ENCODE data around the gene SEMA3E.

The SEMA3E gene

GRCh38 chr7:83534488-83534887 lies 114.5 kb downstream of the SEMA3E start:
- Histone ChIP-seq H3K9ac (ENCODE audit: low read length) (no peak overlapping the region), H3K27me3 (ENCODE audit: control insufficient read depth, insufficient read depth, low read length) (no peaks in the 10 kb centered on the region), H3K4me3 (ENCODE audit: low read length) (no peak overlapping the region), H3K27ac (ENCODE audit: low read depth, low read length) (no peak overlapping the region), H3K4me1 (ENCODE audit: control insufficient read depth, insufficient read depth, low read length) (no peaks in the 10 kb centered on the region), H3K36me3 (ENCODE audit: control insufficient read depth, insufficient read depth, low read length) (no peaks in the 10 kb centered on the region)

DNA sequence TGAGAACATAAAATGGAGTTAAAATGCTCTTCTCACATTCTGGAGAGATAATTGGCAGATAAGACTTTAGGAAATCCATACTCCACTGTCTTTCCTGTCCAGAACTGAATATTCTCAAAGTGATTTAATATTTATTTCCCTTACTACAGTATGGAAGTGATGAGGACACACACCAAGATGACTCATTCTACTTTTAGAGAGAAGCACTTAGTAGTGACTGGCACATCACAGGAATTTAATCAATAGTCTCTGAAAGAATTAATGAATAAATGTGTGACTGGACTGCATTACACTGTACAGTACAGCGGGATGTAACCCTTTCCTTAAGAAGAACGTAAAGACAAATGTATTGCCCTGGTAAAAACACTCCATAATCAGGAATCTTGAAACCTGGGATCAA lies 116.7 kb downstream of the SEMA3E start:
- H3K27ac ChIP-seq (ENCODE audit: low read depth, low read length): no peak overlapping the region
- H3K36me3 ChIP-seq (ENCODE audit: control insufficient read depth, insufficient read depth, low read length): no peaks in the 10 kb centered on the region
- no peak overlapping the region for H3K4me3 ChIP-seq (ENCODE audit: low read length)
- H3K9ac ChIP-seq (ENCODE audit: low read length): no peak overlapping the region
- no peaks in the 10 kb centered on the region for H3K4me1 ChIP-seq (ENCODE audit: control insufficient read depth, insufficient read depth, low read length)
- H3K27me3 ChIP-seq (ENCODE audit: control insufficient read depth, insufficient read depth, low read length): no peaks in the 10 kb centered on the region

DNA sequence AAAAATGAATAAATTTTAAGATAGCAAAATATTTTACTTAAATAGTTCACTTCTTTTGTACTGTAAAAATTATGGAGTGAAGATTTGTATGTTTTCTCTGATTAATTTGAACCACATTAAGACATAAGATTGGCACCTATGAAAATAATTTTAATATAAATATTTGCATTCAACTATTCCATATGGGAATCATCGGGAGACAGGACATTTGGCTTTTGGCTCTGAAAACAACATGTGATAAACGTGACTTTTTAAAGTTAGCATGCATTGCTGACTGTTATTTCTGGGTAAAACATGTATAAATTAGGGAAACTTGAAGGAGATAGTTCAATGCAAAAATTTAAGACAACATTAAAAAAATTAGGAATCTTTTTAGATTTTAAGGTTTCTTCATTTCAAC lies 117.2 kb downstream of the SEMA3E start:
- Histone ChIP-seq H3K27ac (ENCODE audit: low read depth, low read length) (no peak overlapping the region), H3K36me3 (ENCODE audit: control insufficient read depth, insufficient read depth, low read length) (no peaks in the 10 kb centered on the region), H3K4me1 (ENCODE audit: control insufficient read depth, insufficient read depth, low read length) (no peaks in the 10 kb centered on the region), H3K4me3 (ENCODE audit: low read length) (no peak overlapping the region), H3K9ac (ENCODE audit: low read length) (no peak overlapping the region), H3K27me3 (ENCODE audit: control insufficient read depth, insufficient read depth, low read length) (no peaks in the 10 kb centered on the region)

- Histone ChIP-seq H3K27ac (ENCODE audit: low read depth, low read length) (no peak overlapping the region), H3K4me1 (ENCODE audit: control insufficient read depth, insufficient read depth, low read length) (no peaks in the 10 kb centered on the region), H3K27me3 (ENCODE audit: control insufficient read depth, insufficient read depth, low read length) (no peaks in the 10 kb centered on the region), H3K36me3 (ENCODE audit: control insufficient read depth, insufficient read depth, low read length) (no peaks in the 10 kb centered on the region), H3K9ac (ENCODE audit: low read length) (no peak overlapping the region), H3K4me3 (ENCODE audit: low read length) (no peak overlapping the region)
These were observed 120.0 kb downstream of the SEMA3E start for GRCh38 chr7:83528925-83529423.

DNA sequence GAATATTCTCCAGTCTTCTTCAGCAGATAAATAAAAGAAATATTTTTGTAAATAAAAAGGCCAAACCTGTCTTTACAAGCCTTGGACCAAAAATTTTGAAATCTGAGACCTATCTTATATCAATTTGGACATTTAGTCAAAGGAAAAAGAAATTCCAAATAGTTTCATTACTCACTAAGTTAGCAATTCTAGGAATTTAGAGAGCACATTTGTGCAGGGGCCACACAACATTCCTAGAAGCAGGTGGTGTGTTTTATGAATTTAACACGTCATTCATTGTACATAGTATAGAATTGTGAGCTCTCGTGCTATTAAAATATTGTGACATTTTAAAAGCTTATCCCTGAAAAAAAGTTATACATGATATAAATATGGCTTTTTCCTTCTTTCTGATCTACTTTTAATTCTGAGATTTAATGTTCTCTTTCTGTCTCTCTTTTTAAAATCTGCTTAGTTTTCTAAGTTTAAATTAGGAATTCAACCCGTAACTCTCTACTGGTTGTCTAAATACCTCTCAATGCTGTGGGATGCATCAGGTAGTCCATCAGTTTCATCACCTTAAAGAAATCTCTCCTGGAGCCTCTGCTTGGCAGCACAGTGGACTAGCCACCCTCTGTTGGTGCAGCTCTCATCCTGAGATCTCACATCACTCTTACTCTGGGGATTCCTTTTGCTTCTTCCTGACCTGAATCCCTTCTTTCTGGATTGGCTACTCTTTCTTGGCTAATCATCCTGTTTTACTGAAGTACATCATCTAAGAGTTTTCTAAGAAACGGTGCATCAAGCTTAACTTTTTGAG lies 124.5 kb downstream of the SEMA3E start:
- no peaks in the 10 kb centered on the region for H3K36me3 ChIP-seq (ENCODE audit: control insufficient read depth, insufficient read depth, low read length)
- H3K27me3 ChIP-seq (ENCODE audit: control insufficient read depth, insufficient read depth, low read length): no peaks in the 10 kb centered on the region
- no peak overlapping the region for H3K27ac ChIP-seq (ENCODE audit: low read depth, low read length)
- H3K4me3 ChIP-seq (ENCODE audit: low read length): no peak overlapping the region
- H3K4me1 ChIP-seq (ENCODE audit: control insufficient read depth, insufficient read depth, low read length): no peaks in the 10 kb centered on the region
- H3K9ac ChIP-seq (ENCODE audit: low read length): no peak overlapping the region

- no peak overlapping the region for H3K4me3 ChIP-seq (ENCODE audit: low read length)
- no peak overlapping the region for H3K27ac ChIP-seq (ENCODE audit: low read depth, low read length)
- H3K27me3 ChIP-seq (ENCODE audit: control insufficient read depth, insufficient read depth, low read length): no peaks in the 10 kb centered on the region
- no peaks in the 10 kb centered on the region for H3K4me1 ChIP-seq (ENCODE audit: control insufficient read depth, insufficient read depth, low read length)
- no peaks in the 10 kb centered on the region for H3K36me3 ChIP-seq (ENCODE audit: control insufficient read depth, insufficient read depth, low read length)
- H3K9ac ChIP-seq (ENCODE audit: low read length): no peak overlapping the region
These were observed 128.2 kb downstream of the SEMA3E start for GRCh38 chr7:83520726-83521125.

DNA sequence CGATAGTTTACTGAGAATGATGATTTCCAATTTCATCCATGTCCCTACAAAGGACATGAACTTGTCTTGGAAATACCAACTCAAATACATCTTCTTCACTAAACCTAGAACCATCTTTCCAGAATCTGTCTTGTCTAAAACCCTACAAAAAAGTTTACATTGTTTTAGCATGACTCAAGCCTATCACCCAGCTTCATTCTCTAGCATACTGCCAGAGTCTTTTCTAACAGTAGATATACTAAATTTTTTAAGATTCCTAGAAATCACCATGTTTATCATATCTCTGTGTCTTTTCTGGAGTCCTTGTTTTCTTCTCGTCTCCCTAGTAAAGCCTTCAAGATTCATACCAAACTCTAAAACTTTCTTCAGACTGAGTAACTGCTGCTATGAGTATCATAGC lies 129.7 kb downstream of the SEMA3E start:
- no peaks in the 10 kb centered on the region for H3K27me3 ChIP-seq (ENCODE audit: control insufficient read depth, insufficient read depth, low read length)
- H3K27ac ChIP-seq (ENCODE audit: low read depth, low read length): no peak overlapping the region
- H3K36me3 ChIP-seq (ENCODE audit: control insufficient read depth, insufficient read depth, low read length): no peaks in the 10 kb centered on the region
- no peaks in the 10 kb centered on the region for H3K4me1 ChIP-seq (ENCODE audit: control insufficient read depth, insufficient read depth, low read length)
- no peak overlapping the region for H3K4me3 ChIP-seq (ENCODE audit: low read length)
- no peak overlapping the region for H3K9ac ChIP-seq (ENCODE audit: low read length)

DNA sequence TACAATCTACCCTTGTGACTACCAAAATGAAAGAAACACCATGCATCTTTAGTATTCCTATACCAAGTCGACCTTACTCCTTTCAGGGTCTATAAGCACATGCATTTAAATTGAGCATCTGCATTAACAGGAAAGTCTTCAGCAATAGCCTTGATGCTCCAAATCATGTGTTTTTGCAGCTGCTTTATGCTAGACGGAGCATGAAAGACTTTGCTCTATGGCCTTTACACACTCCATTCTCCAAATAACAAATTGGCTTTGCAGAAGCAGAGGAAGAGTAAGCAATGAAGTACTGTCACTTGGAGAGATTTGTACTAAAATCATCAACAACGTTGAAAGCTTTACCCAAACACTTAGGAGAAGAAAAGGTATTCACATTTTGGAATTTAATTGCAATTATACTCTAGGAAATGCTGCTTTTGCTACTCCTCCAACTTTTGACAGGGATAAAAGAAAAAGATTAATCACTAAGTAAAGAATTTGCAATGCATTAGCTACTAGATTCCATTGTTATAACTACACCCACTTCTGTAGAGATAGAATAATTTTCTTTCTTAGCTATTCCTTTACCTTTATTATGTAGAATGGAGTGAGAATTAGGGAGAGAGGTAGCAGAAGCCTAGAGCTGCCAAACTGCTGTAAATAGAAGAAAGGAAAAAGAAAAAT lies 131.8 kb downstream of the SEMA3E start:
- Histone ChIP-seq H3K9ac (ENCODE audit: low read length) (no peak overlapping the region), H3K27me3 (ENCODE audit: control insufficient read depth, insufficient read depth, low read length) (no peaks in the 10 kb centered on the region), H3K27ac (ENCODE audit: low read depth, low read length) (no peak overlapping the region), H3K4me1 (ENCODE audit: control insufficient read depth, insufficient read depth, low read length) (no peaks in the 10 kb centered on the region), H3K4me3 (ENCODE audit: low read length) (no peak overlapping the region), H3K36me3 (ENCODE audit: control insufficient read depth, insufficient read depth, low read length) (no peaks in the 10 kb centered on the region)

GRCh38 chr7:83514977-83515376 lies 134.0 kb downstream of the SEMA3E start:
- H3K4me3 ChIP-seq (ENCODE audit: low read length): no peak overlapping the region
- no peak overlapping the region for H3K27ac ChIP-seq (ENCODE audit: low read depth, low read length)

GRCh38 chr7:83509255-83510021 lies 139.5 kb downstream of the SEMA3E start:
- Histone ChIP-seq H3K9ac (ENCODE audit: low read length) (no peak overlapping the region), H3K4me1 (ENCODE audit: control insufficient read depth, insufficient read depth, low read length) (no peaks in the 10 kb centered on the region), H3K4me3 (ENCODE audit: low read length) (no peak overlapping the region), H3K36me3 (ENCODE audit: control insufficient read depth, insufficient read depth, low read length) (no peaks in the 10 kb centered on the region), H3K27ac (ENCODE audit: low read depth, low read length) (no peak overlapping the region), H3K27me3 (ENCODE audit: control insufficient read depth, insufficient read depth, low read length) (no peaks in the 10 kb centered on the region)

More at GRCh38 chr7:83514977-83515376, 134.0 kb downstream of the SEMA3E start:
- Histone ChIP-seq H3K4me1 (ENCODE audit: control insufficient read depth, insufficient read depth, low read length) (no peaks in the 10 kb centered on the region), H3K36me3 (ENCODE audit: control insufficient read depth, insufficient read depth, low read length) (no peaks in the 10 kb centered on the region), H3K9ac (ENCODE audit: low read length) (no peak overlapping the region), H3K27me3 (ENCODE audit: control insufficient read depth, insufficient read depth, low read length) (no peaks in the 10 kb centered on the region)

GRCh38 chr7:83504330-83504729 lies 144.6 kb downstream of the SEMA3E start:
- H3K4me1 ChIP-seq (ENCODE audit: control insufficient read depth, insufficient read depth, low read length): no peaks in the 10 kb centered on the region
- no peak overlapping the region for H3K9ac ChIP-seq (ENCODE audit: low read length)
- no peaks in the 10 kb centered on the region for H3K27me3 ChIP-seq (ENCODE audit: control insufficient read depth, insufficient read depth, low read length)
- H3K36me3 ChIP-seq (ENCODE audit: control insufficient read depth, insufficient read depth, low read length): no peaks in the 10 kb centered on the region
- no peak overlapping the region for H3K4me3 ChIP-seq (ENCODE audit: low read length)
- H3K27ac ChIP-seq (ENCODE audit: low read depth, low read length): no peak overlapping the region

- Histone ChIP-seq H3K36me3 (ENCODE audit: control insufficient read depth, insufficient read depth, low read length) (no peaks in the 10 kb centered on the region), H3K4me3 (ENCODE audit: low read length) (no peak overlapping the region), H3K9ac (ENCODE audit: low read length) (no peak overlapping the region), H3K27ac (ENCODE audit: low read depth, low read length) (no peak overlapping the region), H3K4me1 (ENCODE audit: control insufficient read depth, insufficient read depth, low read length) (no peaks in the 10 kb centered on the region), H3K27me3 (ENCODE audit: control insufficient read depth, insufficient read depth, low read length) (no peaks in the 10 kb centered on the region)
These were observed 146.3 kb downstream of the SEMA3E start for GRCh38 chr7:83502636-83503035.

All from rectal smooth muscle tissue (tissue), 1 donor.